ENCODE data around the gene IL21R.
A peak's percentile ranks its signal among the peaks of the same experiment; 100 is the strongest.

Gene IL21R

DNA sequence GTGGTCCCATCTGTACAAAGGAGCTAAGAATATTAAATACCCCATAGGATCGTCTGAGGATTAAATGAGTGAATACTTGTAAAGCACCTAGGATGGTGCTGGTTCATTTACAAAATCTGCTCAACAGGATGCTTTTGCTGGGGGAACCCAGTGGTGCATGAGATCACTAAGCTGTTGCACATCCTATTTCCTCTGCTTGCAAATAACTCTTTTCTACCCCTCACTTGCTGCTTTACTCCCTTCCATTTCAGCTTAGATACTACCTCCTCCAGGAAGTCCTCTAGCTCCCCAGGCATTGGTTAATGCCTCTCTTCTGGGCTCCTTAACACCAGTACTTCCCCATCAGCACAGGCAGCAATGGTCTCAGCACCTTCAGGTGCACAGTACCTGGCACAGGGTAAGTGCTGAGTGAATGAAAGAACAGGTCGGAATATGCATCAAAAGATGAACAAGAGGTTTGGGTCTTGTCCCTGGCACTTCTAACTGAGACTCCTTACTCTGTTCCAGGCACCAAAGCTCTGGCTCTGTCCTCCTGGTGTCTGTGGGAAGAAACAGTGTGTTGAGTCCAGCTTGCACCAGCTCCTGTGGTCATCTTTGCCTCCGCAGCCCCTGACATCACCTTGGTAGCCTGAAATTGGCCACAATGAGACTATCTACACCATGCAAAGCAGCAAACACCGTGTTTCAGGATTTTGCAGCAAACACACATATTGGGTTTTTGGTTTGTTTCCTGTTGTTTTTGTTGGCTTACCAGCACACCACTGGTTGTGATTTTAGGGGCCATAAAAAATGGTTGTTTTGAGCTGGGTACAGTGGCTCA, 24.1 kb upstream of the IL21R start:
- no peaks in the 10 kb centered on the region for H3K36me3 ChIP-seq (ENCODE audit: control insufficient read depth, insufficient read depth, low read length)
- H3K27me3 ChIP-seq (replicated peaks; ENCODE audit: control insufficient read depth, insufficient read depth, low read length): no peaks in the 10 kb centered on the region
- TF ChIP-seq, protein P1, sequence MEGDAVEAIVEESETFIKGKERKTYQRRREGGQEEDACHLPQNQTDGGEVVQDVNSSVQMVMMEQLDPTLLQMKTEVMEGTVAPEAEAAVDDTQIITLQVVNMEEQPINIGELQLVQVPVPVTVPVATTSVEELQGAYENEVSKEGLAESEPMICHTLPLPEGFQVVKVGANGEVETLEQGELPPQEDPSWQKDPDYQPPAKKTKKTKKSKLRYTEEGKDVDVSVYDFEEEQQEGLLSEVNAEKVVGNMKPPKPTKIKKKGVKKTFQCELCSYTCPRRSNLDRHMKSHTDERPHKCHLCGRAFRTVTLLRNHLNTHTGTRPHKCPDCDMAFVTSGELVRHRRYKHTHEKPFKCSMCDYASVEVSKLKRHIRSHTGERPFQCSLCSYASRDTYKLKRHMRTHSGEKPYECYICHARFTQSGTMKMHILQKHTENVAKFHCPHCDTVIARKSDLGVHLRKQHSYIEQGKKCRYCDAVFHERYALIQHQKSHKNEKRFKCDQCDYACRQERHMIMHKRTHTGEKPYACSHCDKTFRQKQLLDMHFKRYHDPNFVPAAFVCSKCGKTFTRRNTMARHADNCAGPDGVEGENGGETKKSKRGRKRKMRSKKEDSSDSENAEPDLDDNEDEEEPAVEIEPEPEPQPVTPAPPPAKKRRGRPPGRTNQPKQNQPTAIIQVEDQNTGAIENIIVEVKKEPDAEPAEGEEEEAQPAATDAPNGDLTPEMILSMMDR (IDR thresholded peaks at IDR 0.05; ENCODE audit: insufficient read depth, low read length, poor library complexity, severe bottlenecking): no peak
- H3K4me3 ChIP-seq (replicated peaks; ENCODE audit: low read depth, low read length): no peak overlapping the region; the same call in 1 of the 2 replicates
- peak; percentile 53 for DNase-seq (ENCODE audit: extremely low read depth, insufficient read length)

DNA sequence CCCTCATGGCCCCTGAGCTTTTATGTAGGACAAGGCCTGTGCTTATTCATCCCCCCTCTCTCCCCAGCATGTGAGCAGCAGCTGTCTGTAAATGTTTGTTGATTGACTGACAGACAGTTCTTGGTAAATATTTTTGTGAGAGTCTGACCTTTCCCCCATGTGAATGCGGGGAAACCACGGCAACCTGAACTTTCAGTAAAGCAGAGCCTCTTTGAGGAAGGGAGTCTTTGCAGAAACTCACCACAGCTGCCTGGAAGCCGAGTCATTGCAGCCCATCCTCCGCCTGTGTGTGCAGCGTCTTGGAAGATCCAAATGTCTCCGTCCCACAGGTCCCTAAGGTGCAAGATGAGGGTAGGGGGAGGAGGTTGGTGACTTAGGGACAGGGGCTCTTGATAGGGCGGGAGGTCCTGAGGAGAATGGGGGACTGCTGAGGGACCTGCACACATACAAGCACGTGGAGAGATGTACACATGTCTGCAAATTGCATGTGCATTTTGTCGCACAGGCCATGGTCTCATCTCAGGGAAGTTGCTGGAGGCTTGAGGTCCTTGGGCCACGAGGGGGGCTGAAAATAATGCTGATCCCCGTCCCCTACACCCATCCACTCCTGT, 23.0 kb upstream of the IL21R start:
- Histone ChIP-seq H3K36me3 (ENCODE audit: control insufficient read depth, insufficient read depth, low read length) (no peaks in the 10 kb centered on the region), H3K4me3 (replicated peaks; ENCODE audit: low read depth, low read length) (no peak overlapping the region), H3K27me3 (replicated peaks; ENCODE audit: control insufficient read depth, insufficient read depth, low read length) (no peaks in the 10 kb centered on the region)
- peak; percentile 51 for DNase-seq (ENCODE audit: extremely low read depth, insufficient read length)
- TF ChIP-seq, protein P1 (IDR thresholded peaks at IDR 0.05; ENCODE audit: insufficient read depth, low read length, poor library complexity, severe bottlenecking): no peak

DNA sequence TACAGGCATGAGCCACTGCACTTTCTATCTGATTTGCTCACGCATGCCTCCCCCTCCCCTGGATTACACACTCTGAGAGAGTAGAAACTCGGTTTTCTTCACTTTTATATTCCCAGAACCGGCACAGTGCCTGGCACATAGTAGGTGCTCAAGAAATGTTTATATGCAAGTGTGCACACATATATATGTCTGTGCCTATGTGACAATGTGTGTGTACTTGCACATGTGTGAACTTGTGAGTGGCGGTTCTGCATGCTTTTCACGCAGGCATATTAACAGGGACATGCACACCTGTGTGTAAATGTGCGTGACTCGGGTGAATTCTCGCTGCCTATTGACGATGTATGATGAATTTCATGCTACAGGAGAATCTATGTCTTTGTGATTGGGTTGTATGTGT, 22.1 kb upstream of the IL21R start:
- DNase-seq (ENCODE audit: extremely low read depth, insufficient read length): no peak
- Histone ChIP-seq H3K27me3 (replicated peaks; ENCODE audit: control insufficient read depth, insufficient read depth, low read length) (no peaks in the 10 kb centered on the region), H3K36me3 (ENCODE audit: control insufficient read depth, insufficient read depth, low read length) (no peaks in the 10 kb centered on the region), H3K4me3 (replicated peaks; ENCODE audit: low read depth, low read length) (no peak overlapping the region)
- TF ChIP-seq, protein P1 (IDR thresholded peaks at IDR 0.05; ENCODE audit: insufficient read depth, low read length, poor library complexity, severe bottlenecking): no peak

DNA sequence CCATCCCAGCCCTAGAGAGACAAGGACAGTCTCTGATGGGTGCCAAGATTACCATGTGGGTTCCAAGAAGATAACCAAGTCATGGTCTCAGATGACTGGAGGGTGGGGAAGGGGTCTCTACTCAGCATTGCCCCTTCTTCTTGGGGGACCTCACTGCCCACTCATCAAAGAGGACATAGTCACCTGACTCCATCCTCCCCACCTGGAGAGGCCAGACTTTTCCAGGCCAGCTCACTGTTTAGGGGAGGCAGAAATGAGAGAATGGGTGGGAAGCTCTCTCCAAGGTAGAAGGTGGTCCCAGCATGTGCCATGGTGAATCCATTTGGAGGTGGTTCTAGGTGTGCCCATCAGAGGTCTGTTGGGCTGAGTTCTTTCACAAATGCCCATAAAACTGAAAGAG, 20.7 kb upstream of the IL21R start:
- TF ChIP-seq, protein P1 (IDR thresholded peaks at IDR 0.05; ENCODE audit: insufficient read depth, low read length, poor library complexity, severe bottlenecking): no peak
- no peaks in the 10 kb centered on the region for H3K36me3 ChIP-seq (ENCODE audit: control insufficient read depth, insufficient read depth, low read length)
- no peaks in the 10 kb centered on the region for H3K27me3 ChIP-seq (replicated peaks; ENCODE audit: control insufficient read depth, insufficient read depth, low read length)
- H3K4me3 ChIP-seq (replicated peaks; ENCODE audit: low read depth, low read length): no peak overlapping the region
- DNase-seq (ENCODE audit: extremely low read depth, insufficient read length): no peak

DNA sequence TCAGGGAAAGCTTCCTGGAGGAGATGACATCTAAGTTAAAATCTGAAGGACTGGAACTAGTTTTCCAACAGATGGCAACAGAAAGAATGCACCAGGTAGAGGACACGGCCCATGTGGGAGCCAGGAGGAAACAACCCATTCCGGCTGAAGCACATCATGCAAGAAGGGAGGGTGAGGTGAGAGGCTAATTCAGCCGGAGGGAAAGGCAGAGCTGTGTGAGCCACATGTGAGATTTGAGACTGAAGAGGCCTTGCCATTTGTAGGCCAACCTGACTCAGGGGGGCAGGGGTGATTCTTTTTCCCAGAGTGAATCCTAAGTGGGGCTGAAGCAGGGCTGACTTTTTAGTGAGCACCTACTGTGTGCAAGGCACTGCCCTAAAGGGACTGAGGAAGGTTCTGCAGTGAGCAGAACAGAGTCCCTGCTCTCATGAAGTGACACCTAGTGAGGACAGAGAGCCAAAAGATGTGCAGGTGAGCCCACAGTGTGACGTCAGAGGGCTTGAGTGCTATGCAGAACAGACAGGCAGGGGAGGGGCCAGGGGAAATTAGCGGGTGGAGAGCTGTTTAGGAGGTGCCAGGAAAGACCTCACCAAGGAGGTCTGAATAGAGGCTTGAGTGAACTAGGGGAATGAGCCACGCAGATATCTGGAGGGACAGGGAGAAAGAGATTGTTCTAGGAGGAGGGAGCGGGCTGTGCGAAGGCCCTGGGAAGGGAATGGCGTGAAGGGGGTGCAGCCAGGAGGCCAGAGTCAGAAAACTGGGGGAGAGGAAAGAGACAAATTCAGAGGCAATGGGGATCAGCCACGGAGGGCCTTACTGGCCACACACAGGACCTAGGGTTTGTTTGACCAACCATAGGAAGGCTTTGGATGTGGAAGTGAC, 19.8 kb upstream of the IL21R start:
- H3K27me3 ChIP-seq (replicated peaks; ENCODE audit: control insufficient read depth, insufficient read depth, low read length): no peaks in the 10 kb centered on the region
- no peak overlapping the region for H3K4me3 ChIP-seq (replicated peaks; ENCODE audit: low read depth, low read length)
- TF ChIP-seq, protein P1 (IDR thresholded peaks at IDR 0.05; ENCODE audit: insufficient read depth, low read length, poor library complexity, severe bottlenecking): no peak
- H3K36me3 ChIP-seq (ENCODE audit: control insufficient read depth, insufficient read depth, low read length): no peaks in the 10 kb centered on the region
- DNase-seq (ENCODE audit: extremely low read depth, insufficient read length): no peak
